Measurements from ENCODE around the gene B9D1. TPM values are rescaled to one million over a fixed set of nuclear protein-coding genes. Genes with fewer than 3 reads are reported as not detected.

The B9D1 gene
- total RNA-seq, 1 donor from 2014 or later, result 16.5 TPM

DNA sequence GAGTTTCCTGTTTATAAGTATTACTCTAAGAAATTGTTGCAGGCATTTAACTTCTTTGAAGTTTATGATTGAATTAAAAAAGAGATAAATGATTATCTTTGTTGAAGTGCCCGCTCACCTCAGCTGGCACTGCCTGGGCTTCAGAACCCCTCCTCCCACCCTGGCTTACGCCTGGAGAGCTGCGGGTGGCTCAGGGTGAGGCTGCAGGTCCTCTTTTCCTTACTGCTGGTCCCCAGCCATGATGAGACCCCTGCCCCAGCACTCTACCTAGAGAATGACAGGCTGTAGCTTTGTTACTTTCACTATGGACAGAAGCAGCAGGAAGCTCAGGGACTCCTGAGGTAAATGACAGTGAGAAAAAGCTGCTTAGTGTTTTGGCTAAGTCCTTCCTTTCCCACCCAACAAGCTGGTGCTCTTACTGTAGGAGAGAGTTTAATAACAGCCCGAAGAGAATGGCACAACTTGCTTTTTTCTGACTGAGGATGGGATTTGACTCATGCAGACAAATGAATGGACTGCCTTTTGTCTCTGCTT, 63.2 kb downstream of the B9D1 start:
- DNase-seq (ENCODE audit: extremely low spot score, unreplicated experiment), result no peak
- H3K9me3 Mint-ChIP-seq (ENCODE audit: unreplicated experiment), result no peaks in the 10 kb centered on the region
- H3K4me1 Mint-ChIP-seq (ENCODE audit: unreplicated experiment), result peaks cover 16% of the 10 kb centered on the region
- H3K4me3 Mint-ChIP-seq (ENCODE audit: unreplicated experiment), result no peak overlapping the region
- H3K27ac Mint-ChIP-seq (ENCODE audit: unreplicated experiment), result no peak overlapping the region
- no peaks in the 10 kb centered on the region for H3K36me3 Mint-ChIP-seq (ENCODE audit: unreplicated experiment)
- H3K27me3 Mint-ChIP-seq (ENCODE audit: unreplicated experiment), result no peaks in the 10 kb centered on the region
- TF ChIP-seq, protein P1, sequence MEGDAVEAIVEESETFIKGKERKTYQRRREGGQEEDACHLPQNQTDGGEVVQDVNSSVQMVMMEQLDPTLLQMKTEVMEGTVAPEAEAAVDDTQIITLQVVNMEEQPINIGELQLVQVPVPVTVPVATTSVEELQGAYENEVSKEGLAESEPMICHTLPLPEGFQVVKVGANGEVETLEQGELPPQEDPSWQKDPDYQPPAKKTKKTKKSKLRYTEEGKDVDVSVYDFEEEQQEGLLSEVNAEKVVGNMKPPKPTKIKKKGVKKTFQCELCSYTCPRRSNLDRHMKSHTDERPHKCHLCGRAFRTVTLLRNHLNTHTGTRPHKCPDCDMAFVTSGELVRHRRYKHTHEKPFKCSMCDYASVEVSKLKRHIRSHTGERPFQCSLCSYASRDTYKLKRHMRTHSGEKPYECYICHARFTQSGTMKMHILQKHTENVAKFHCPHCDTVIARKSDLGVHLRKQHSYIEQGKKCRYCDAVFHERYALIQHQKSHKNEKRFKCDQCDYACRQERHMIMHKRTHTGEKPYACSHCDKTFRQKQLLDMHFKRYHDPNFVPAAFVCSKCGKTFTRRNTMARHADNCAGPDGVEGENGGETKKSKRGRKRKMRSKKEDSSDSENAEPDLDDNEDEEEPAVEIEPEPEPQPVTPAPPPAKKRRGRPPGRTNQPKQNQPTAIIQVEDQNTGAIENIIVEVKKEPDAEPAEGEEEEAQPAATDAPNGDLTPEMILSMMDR (IDR thresholded peaks at IDR 0.05), result no peak

DNA sequence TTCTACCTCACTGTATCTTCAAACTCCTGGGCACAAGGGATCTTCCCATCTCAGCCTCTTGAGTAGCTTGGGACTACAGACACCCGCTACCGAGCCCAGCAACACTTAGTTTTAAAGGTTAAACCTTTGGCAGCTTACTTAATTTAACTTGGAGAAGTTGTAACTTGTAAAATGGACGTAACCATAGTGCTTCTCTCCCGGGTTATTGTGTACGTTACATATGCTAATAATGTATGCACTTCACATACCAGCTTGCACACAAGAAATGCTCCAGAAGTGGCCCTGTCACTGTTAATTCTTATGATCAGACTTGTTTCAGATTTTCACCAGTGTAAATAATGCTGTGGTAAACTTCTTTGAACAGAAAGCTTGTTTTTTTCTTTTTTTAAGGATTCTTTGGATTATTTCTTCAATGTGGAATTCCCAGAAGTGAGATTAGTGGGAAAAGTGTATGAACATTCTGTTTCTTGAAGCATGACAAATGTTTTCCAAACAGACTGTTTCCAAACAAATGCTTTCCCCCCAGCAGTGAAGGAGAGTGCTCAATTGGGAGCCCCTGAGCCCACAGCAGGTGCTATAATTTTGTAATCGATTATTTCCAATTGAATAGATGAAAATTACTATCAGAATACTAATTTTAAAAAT, 63.8 kb downstream of the B9D1 start:
- DNase-seq (ENCODE audit: extremely low spot score, unreplicated experiment), result no peak
- no peak overlapping the region for H3K27ac Mint-ChIP-seq (ENCODE audit: unreplicated experiment)

DNA sequence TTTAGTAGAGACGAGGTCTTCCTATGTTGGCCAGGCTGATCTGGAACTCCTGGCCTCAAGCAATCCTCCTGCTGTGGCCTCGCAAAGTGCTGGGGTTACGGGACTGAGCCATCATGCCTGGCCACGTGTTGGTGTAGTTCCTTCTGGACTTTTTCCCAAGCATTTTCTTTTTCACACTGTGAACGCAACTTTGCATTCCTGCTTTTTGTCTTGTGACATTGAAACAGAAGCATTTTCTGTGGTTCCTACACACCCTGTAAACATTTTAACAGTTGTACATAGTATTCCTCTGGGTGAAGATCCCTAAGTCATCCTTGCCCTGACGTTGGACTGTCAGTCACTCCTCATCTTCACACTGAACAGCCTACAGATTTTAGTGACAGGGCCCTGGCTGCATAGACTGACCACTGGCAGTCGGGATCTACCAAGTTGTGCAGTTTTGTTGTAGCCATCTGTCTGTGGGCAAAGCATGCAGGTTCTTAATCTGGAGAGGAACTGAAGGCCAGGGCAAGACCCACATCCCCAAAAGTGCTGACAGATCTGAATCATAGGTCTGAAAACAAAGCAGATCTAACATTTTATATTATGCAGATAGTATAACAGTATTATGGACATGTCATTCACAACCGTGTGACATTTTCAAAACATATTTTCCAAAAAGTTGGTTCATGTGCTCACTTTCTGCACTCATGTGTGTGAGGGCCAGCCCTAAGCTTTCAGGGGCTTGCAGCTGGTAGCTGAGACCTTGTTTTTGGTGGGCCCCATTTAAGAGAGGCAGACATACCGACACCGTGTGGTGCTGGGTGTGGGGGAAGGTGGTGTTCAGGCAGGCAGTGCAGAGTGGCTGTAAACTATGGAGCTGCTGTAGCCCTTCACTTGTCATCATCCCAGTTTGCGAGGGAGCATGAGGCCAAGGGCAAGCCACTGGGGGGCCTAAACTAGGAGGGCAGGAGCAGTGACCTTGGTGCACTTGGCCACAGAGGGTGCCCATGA, 65.4 kb downstream of the B9D1 start:
- DNase-seq (ENCODE audit: extremely low spot score, unreplicated experiment), result no peak
- Mint-ChIP-seq H3K36me3 (ENCODE audit: unreplicated experiment) (no peaks in the 10 kb centered on the region), H3K9me3 (ENCODE audit: unreplicated experiment) (no peaks in the 10 kb centered on the region), H3K4me1 (ENCODE audit: unreplicated experiment) (peaks cover 14% of the 10 kb centered on the region), H3K4me3 (ENCODE audit: unreplicated experiment) (no peak overlapping the region), H3K27ac (ENCODE audit: unreplicated experiment) (no peak overlapping the region), H3K27me3 (ENCODE audit: unreplicated experiment) (no peaks in the 10 kb centered on the region)
- TF ChIP-seq, protein P1 (IDR thresholded peaks at IDR 0.05), result no peak

More for the DNA sequence above, 63.8 kb downstream of the B9D1 start:
- no peak overlapping the region for H3K4me3 Mint-ChIP-seq (ENCODE audit: unreplicated experiment)
- TF ChIP-seq, protein P1 (IDR thresholded peaks at IDR 0.05), result no peak
- peaks cover 16% of the 10 kb centered on the region for H3K4me1 Mint-ChIP-seq (ENCODE audit: unreplicated experiment)
- H3K27me3 Mint-ChIP-seq (ENCODE audit: unreplicated experiment), result no peaks in the 10 kb centered on the region
- no peaks in the 10 kb centered on the region for H3K36me3 Mint-ChIP-seq (ENCODE audit: unreplicated experiment)
- H3K9me3 Mint-ChIP-seq (ENCODE audit: unreplicated experiment), result no peaks in the 10 kb centered on the region

DNA sequence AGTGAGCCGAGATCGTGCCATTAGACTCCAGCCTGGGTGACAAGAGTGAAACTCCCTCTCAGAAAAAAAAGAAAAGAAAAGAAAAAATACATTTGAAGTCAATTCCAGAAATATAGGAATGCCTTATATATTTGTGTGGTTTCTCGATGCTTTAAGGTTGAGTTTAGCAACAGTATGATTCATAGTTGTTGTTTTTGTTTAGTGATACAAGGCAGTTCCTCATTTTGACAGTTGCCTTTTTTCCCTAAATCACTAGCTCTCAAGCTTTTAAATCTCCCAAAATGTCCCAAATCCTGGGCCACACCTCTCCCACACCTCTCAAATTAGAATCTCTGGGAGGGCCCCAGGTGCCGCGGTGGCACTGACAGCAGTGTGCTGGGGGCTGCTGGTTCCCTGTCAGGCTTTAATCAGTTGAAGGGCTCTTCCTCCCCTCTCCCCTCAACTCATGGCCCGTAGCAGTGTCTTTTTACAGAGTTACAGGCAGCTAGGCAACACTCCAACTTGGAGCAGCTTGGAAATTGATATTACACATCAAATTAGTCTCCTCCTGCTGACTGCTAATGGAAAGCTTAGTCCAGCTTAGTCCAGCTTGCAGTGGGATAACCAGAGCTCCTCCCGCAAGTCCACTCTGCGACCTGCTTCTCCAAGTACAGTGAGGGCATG, 66.9 kb downstream of the B9D1 start:
- no peak overlapping the region for H3K27ac Mint-ChIP-seq (ENCODE audit: unreplicated experiment)
- H3K4me3 Mint-ChIP-seq (ENCODE audit: unreplicated experiment), result no peak overlapping the region
- DNase-seq (ENCODE audit: extremely low spot score, unreplicated experiment), result no peak
- no peaks in the 10 kb centered on the region for H3K36me3 Mint-ChIP-seq (ENCODE audit: unreplicated experiment)
- TF ChIP-seq, protein P1 (IDR thresholded peaks at IDR 0.05), result no peak
- H3K27me3 Mint-ChIP-seq (ENCODE audit: unreplicated experiment), result no peaks in the 10 kb centered on the region
- peaks cover 20% of the 10 kb centered on the region for H3K4me1 Mint-ChIP-seq (ENCODE audit: unreplicated experiment)
- H3K9me3 Mint-ChIP-seq (ENCODE audit: unreplicated experiment), result no peaks in the 10 kb centered on the region
